ENCODE data around the gene HOXB4. TPM values are rescaled to one million over a fixed set of nuclear protein-coding genes. Genes with fewer than 3 reads are reported as not detected.
A peak's percentile ranks its signal among the peaks of the same experiment; 100 is the strongest.

The HOXB4 gene
- total RNA-seq, 2 donors from 2014 or later, result 1.9 to 3.3 TPM

- Mint-ChIP-seq H3K27me3 (ENCODE audit: low read depth) (peaks cover 1% of the 10 kb centered on the region), H3K4me3 (no peak overlapping the region), H3K36me3 (ENCODE audit: insufficient read depth in 2 of 2) (peaks cover 0 to 2% of the 10 kb centered on the region in 2 donors), H3K9me3 (no peaks in the 10 kb centered on the region), H3K27ac (no peak overlapping the region), H3K4me1 (ENCODE audit: low read depth) (peaks cover 29% of the 10 kb centered on the region)
- no peak for ATAC-seq (replicated peaks in 1 of 2)
- DNase-seq, result no peak
Measured at GRCh38 chr17:48550502-48551213, 27.5 kb downstream of the HOXB4 start.

- ATAC-seq (replicated peaks in 1 of 2), result no peak
- H3K27ac Mint-ChIP-seq, result no peak overlapping the region
Measured at GRCh38 chr17:48549914-48550501, 28.1 kb downstream of the HOXB4 start.

GRCh38 chr17:48549281-48549630 is 28.9 kb downstream of the HOXB4 start:
- no peaks in the 10 kb centered on the region for H3K27me3 Mint-ChIP-seq (ENCODE audit: low read depth)
- no peak overlapping the region for H3K27ac Mint-ChIP-seq
- DNase-seq (no peak), ATAC-seq (replicated peaks in 1 of 2) (no peak)
- no peak overlapping the region for H3K4me3 Mint-ChIP-seq
- H3K36me3 Mint-ChIP-seq (ENCODE audit: insufficient read depth in 2 of 2), result no peaks in the 10 kb centered on the region
- no peaks in the 10 kb centered on the region for H3K9me3 Mint-ChIP-seq
- H3K4me1 Mint-ChIP-seq (ENCODE audit: low read depth), result peaks cover 34% of the 10 kb centered on the region

More at GRCh38 chr17:48549914-48550501, 28.1 kb downstream of the HOXB4 start:
- no peaks in the 10 kb centered on the region for H3K27me3 Mint-ChIP-seq (ENCODE audit: low read depth)
- H3K4me1 Mint-ChIP-seq (ENCODE audit: low read depth), result peaks cover 31% of the 10 kb centered on the region
- no peak overlapping the region for H3K4me3 Mint-ChIP-seq
- no peaks in the 10 kb centered on the region for H3K9me3 Mint-ChIP-seq
- DNase-seq, result no peak
- H3K36me3 Mint-ChIP-seq (ENCODE audit: insufficient read depth in 2 of 2), result no peaks in the 10 kb centered on the region

- no peaks in the 10 kb centered on the region for H3K27me3 Mint-ChIP-seq (ENCODE audit: low read depth)
- no peak for ATAC-seq (replicated peaks in 1 of 2)
- DNase-seq, result no peak
- peaks cover 0 to 3% of the 10 kb centered on the region in 2 donors for H3K36me3 Mint-ChIP-seq (ENCODE audit: insufficient read depth in 2 of 2)
- peaks cover 39% of the 10 kb centered on the region for H3K4me1 Mint-ChIP-seq (ENCODE audit: low read depth)
- H3K9me3 Mint-ChIP-seq, result no peaks in the 10 kb centered on the region
- H3K27ac Mint-ChIP-seq, result peak overlapping the region; percentile 89
- peak overlapping the region; percentile 73 to 96 for H3K4me3 Mint-ChIP-seq
Measured at GRCh38 chr17:48548523-48549280, 29.4 kb downstream of the HOXB4 start.

- Mint-ChIP-seq H3K36me3 (ENCODE audit: insufficient read depth in 2 of 2) (peaks cover 0 to 3% of the 10 kb centered on the region in 2 donors), H3K27me3 (ENCODE audit: low read depth) (no peaks in the 10 kb centered on the region), H3K4me3 (peak overlapping the region; percentile 73 to 96), H3K9me3 (no peaks in the 10 kb centered on the region), H3K4me1 (ENCODE audit: low read depth) (peaks cover 39% of the 10 kb centered on the region), H3K27ac (peak overlapping the region; percentile 87)
- DNase-seq, result peak; percentile 48 to 55
- ATAC-seq (replicated peaks in 1 of 2), result no peak
Measured at GRCh38 chr17:48547808-48548522, 30.2 kb downstream of the HOXB4 start.

- peak overlapping the region; percentile 87 for H3K27ac Mint-ChIP-seq
- H3K9me3 Mint-ChIP-seq, result no peaks in the 10 kb centered on the region
- no peak for DNase-seq
- peaks cover 4 to 8% of the 10 kb centered on the region in 2 donors for H3K36me3 Mint-ChIP-seq (ENCODE audit: insufficient read depth in 2 of 2)
- no peaks in the 10 kb centered on the region for H3K27me3 Mint-ChIP-seq (ENCODE audit: low read depth)
- H3K4me1 Mint-ChIP-seq (ENCODE audit: low read depth), result peaks cover 42% of the 10 kb centered on the region
- peak overlapping the region; percentile 90 to 96 for H3K4me3 Mint-ChIP-seq
- no peak for ATAC-seq (replicated peaks in 1 of 2)
Measured at GRCh38 chr17:48546924-48547807, 31.0 kb downstream of the HOXB4 start.

GRCh38 chr17:48546137-48546923 is 31.8 kb downstream of the HOXB4 start:
- Mint-ChIP-seq H3K9me3 (no peaks in the 10 kb centered on the region), H3K36me3 (ENCODE audit: insufficient read depth in 2 of 2) (peaks cover 8 to 10% of the 10 kb centered on the region in 2 donors), H3K27ac (peak overlapping the region; percentile 47), H3K4me3 (peak overlapping the region; percentile 90 to 96), H3K27me3 (ENCODE audit: low read depth) (no peaks in the 10 kb centered on the region), H3K4me1 (ENCODE audit: low read depth) (peaks cover 47% of the 10 kb centered on the region)
- DNase-seq (no peak), ATAC-seq (replicated peaks in 1 of 2) (no peak)

GRCh38 chr17:48545539-48545938 is 32.6 kb downstream of the HOXB4 start:
- Mint-ChIP-seq H3K36me3 (ENCODE audit: insufficient read depth in 2 of 2) (peaks cover 8 to 10% of the 10 kb centered on the region in 2 donors), H3K27ac (peak overlapping the region; percentile 55), H3K27me3 (ENCODE audit: low read depth) (no peaks in the 10 kb centered on the region), H3K4me3 (peak overlapping the region; percentile 90 to 96), H3K4me1 (ENCODE audit: low read depth) (peaks cover 52% of the 10 kb centered on the region), H3K9me3 (no peaks in the 10 kb centered on the region)
- ATAC-seq (replicated peaks in 1 of 2), result no peak
- DNase-seq, result no peak

- no peak for DNase-seq
- Mint-ChIP-seq H3K4me3 (peak within 1 kb of the TSS; percentile 90 to 96), H3K27ac (peak within 1 kb of the TSS; percentile 96), H3K9me3 (no peaks in the 10 kb centered on the region), H3K36me3 (ENCODE audit: insufficient read depth in 2 of 2) (peaks cover 8 to 10% of the 10 kb centered on the region in 2 donors), H3K27me3 (ENCODE audit: low read depth) (peaks cover 3% of the 10 kb centered on the region), H3K4me1 (ENCODE audit: low read depth) (peaks cover 57% of the 10 kb centered on the region)
- no peak for ATAC-seq (replicated peaks in 1 of 2)
Measured at GRCh38 chr17:48545022-48545375, 33.2 kb downstream of the HOXB4 start, which contains the start of gene HOXB2. HOXB2 (minus strand) TSS chr17:48545109; CDS start chr17:48544911, 198 bp downstream.

GRCh38 chr17:48544349-48545021 is 33.7 kb downstream of the HOXB4 start:
- peak; percentile 3 to 9 for ATAC-seq (replicated peaks in 1 of 2)
- Mint-ChIP-seq H3K4me3 (peak overlapping the region; percentile 90 to 96), H3K9me3 (no peaks in the 10 kb centered on the region), H3K36me3 (ENCODE audit: insufficient read depth in 2 of 2) (peaks cover 8 to 10% of the 10 kb centered on the region in 2 donors), H3K27me3 (ENCODE audit: low read depth) (peaks cover 7% of the 10 kb centered on the region), H3K4me1 (ENCODE audit: low read depth) (peaks cover 60% of the 10 kb centered on the region), H3K27ac (peak overlapping the region; percentile 96)
- peak; percentile 56 to 62 for DNase-seq

GRCh38 chr17:48543854-48544348 is 34.2 kb downstream of the HOXB4 start:
- Mint-ChIP-seq H3K27ac (peak overlapping the region; percentile 96), H3K4me3 (peak overlapping the region; percentile 90 to 96), H3K9me3 (no peaks in the 10 kb centered on the region), H3K36me3 (ENCODE audit: insufficient read depth in 2 of 2) (peaks cover 8 to 10% of the 10 kb centered on the region in 2 donors), H3K27me3 (ENCODE audit: low read depth) (peaks cover 7% of the 10 kb centered on the region), H3K4me1 (ENCODE audit: low read depth) (peaks cover 60% of the 10 kb centered on the region)
- ATAC-seq (replicated peaks in 1 of 2), result peak; percentile 60 to 63
- DNase-seq, result peak; percentile 61 to 72

Measured in activated T-cell treated with anti-CD3 and anti-CD28 coated beads, Interleukin-2, amount 50 U/mL, for 72 hours (primary cell).